GM21423 (cell line): Measurements from ENCODE around the gene MPRIP.
A peak's percentile ranks its signal among the peaks of the same experiment; 100 is the strongest.
"Not testable (repeated sequence)": the region's sequence is repeated elsewhere in the genome, so short reads cannot be mapped to it uniquely, and the experiment has no call there.

Experiments
- ATAC-seq: cut with Tn5 transposase; IDR thresholded peaks from one replicate; pipeline ENCODE4 v1.9.1; 2021; ENCODE audit warnings: mild to moderate bottlenecking, moderate library complexity; ENCODE audit not compliant: unreplicated experiment

The MPRIP gene

GRCh38 chr17:17042384-17042736 lies at the start of gene MPRIP:
Gene MPRIP (plus strand): TSS chr17:17042457. CDS start chr17:17042849, 392 bp downstream.
- ATAC-seq: no peak

GRCh38 chr17:16994631-16995030 lies 47.6 kb upstream of the MPRIP start:
- no peak for ATAC-seq

- ATAC-seq: no peak
Observed at GRCh38 chr17:16995930-16996329, 46.3 kb upstream of the MPRIP start.

GRCh38 chr17:16996726-16997125 lies 45.5 kb upstream of the MPRIP start:
- ATAC-seq: not testable (repeated sequence)

GRCh38 chr17:16997514-16998429 lies 44.5 kb upstream of the MPRIP start:
- ATAC-seq: peak; percentile 71

GRCh38 chr17:16999931-17000625 lies 42.2 kb upstream of the MPRIP start:
- ATAC-seq: no peak

- no peak for ATAC-seq
Observed at GRCh38 chr17:17001076-17001777, 41.0 kb upstream of the MPRIP start.

- no peak for ATAC-seq
Observed at GRCh38 chr17:17001874-17002520, 40.3 kb upstream of the MPRIP start.

GRCh38 chr17:17002731-17003715 lies 39.2 kb upstream of the MPRIP start:
- ATAC-seq: not testable (repeated sequence)

GRCh38 chr17:17004251-17004996 lies 37.8 kb upstream of the MPRIP start:
- no peak for ATAC-seq

GRCh38 chr17:17004997-17005614 lies 37.2 kb upstream of the MPRIP start:
- not testable (repeated sequence) for ATAC-seq

- ATAC-seq: not testable (repeated sequence)
Observed at GRCh38 chr17:17007891-17008290, 34.4 kb upstream of the MPRIP start.

- ATAC-seq: not testable (repeated sequence)
Observed at GRCh38 chr17:17008621-17009397, 33.4 kb upstream of the MPRIP start.

GRCh38 chr17:17009972-17010371 lies 32.3 kb upstream of the MPRIP start:
- not testable (repeated sequence) for ATAC-seq

- not testable (repeated sequence) for ATAC-seq
Observed at GRCh38 chr17:17010545-17011034, 31.7 kb upstream of the MPRIP start.

- ATAC-seq: not testable (repeated sequence)
Observed at GRCh38 chr17:17011043-17011907, 31.0 kb upstream of the MPRIP start.
